HS-27A (cell line): ENCODE results near the gene ROPN1.

Experiments
- DNase-seq: peaks from one replicate; pipeline ENCODE4 v3.0.0-alpha.2; 2012; ENCODE audit warnings: low read depth, missing footprints

Gene ROPN1

GRCh38 chr3:123949641-123950040 is 42.3 kb downstream of the ROPN1 start:
- peak; percentile 38 for DNase-seq

GRCh38 chr3:123948449-123948848 is 43.5 kb downstream of the ROPN1 start:
- DNase-seq: no peak

GRCh38 chr3:123947482-123947881 is 44.4 kb downstream of the ROPN1 start:
- no peak for DNase-seq

GRCh38 chr3:123941542-123941941 is 50.4 kb downstream of the ROPN1 start:
- no peak for DNase-seq

GRCh38 chr3:123941121-123941520 is 50.8 kb downstream of the ROPN1 start:
- DNase-seq: no peak

- no peak for DNase-seq
These were observed 52.2 kb downstream of the ROPN1 start for GRCh38 chr3:123939706-123940105.

GRCh38 chr3:123936400-123936799 is 55.5 kb downstream of the ROPN1 start:
- DNase-seq: no peak

- DNase-seq: no peak
These were observed 56.1 kb downstream of the ROPN1 start for GRCh38 chr3:123935830-123936229.

- no peak for DNase-seq
These were observed 57.7 kb downstream of the ROPN1 start for GRCh38 chr3:123934250-123934649.

GRCh38 chr3:123930445-123930844 is 61.5 kb downstream of the ROPN1 start:
- no peak for DNase-seq

- no peak for DNase-seq
These were observed 62.6 kb downstream of the ROPN1 start for GRCh38 chr3:123929325-123929724.

- no peak for DNase-seq
These were observed 65.5 kb downstream of the ROPN1 start for GRCh38 chr3:123926396-123926795.

GRCh38 chr3:123920868-123921267 is 71.1 kb downstream of the ROPN1 start:
- no peak for DNase-seq

GRCh38 chr3:123920383-123920782 is 71.5 kb downstream of the ROPN1 start:
- DNase-seq: no peak

GRCh38 chr3:123919353-123919752 is 72.6 kb downstream of the ROPN1 start:
- no peak for DNase-seq
